ENCODE measurements around the gene GHRL.

Gene GHRL

DNA sequence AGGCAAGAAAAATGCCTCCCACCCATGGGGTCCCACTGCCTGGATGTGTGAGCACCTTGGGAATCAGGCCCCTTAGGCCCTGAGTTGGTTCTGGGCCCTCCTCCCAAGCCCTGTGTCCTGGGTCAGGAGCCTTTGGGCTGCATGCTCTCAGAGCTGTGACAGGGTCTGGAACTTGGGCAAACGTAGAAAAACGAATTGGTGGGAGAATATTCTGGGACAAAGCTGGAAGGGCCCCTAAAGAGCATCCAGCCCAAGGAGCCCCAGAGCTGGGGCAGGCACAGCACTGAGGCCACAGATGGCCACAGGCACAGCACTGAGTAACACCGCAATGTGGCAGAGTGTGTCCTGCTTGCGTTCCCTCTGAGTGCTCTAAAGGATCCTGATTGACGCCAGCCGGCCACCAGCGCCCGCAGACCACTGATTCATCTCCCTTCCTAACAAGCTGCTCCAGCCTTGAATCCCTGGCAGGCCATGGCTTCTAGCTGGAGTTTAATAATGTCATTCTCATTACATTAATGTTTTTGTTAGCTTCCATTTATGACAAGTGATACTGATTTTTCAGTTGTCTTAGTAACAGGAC is 46.7 kb upstream of the GHRL start:
- no peak overlapping the region for H3K27ac ChIP-seq

DNA sequence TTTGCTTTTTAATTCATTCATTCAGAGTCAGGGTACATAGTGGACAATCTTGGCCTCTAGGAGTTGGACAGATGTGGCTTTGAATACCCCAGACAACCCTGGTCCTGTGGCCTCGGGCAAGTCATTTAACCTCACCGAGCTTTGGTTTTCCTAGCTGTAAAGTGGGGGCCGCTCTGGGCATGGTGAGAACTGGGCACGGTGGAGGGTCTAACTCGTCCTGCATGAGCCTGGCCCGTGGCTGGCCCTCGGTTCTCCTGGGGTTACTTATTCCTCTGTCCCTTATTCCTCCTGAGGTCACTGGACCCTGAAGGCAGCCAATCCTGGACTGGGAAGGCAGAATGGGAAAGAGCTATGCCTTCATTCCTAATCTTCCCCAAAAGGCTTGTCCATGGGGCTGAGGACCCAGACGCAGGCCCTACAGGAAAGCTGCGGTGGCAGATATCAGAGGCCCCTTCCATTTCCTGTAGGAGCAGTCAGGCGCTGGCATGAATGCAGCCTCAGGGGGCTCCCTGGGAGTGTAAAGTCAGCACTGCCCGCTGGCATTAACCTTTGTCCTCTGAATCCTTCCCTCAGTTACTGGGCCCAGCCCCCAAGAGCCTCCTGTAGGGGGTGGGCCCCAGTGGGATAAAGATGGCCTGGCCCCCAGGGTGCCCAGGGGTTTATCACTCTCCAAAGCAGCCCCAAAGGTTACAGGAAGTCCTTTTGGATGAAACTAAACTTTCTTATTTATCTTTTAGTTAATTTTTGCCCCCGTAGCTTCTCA is 46.0 kb upstream of the GHRL start:
- no peak overlapping the region for H3K9ac ChIP-seq
- TF ChIP-seq, protein P1, sequence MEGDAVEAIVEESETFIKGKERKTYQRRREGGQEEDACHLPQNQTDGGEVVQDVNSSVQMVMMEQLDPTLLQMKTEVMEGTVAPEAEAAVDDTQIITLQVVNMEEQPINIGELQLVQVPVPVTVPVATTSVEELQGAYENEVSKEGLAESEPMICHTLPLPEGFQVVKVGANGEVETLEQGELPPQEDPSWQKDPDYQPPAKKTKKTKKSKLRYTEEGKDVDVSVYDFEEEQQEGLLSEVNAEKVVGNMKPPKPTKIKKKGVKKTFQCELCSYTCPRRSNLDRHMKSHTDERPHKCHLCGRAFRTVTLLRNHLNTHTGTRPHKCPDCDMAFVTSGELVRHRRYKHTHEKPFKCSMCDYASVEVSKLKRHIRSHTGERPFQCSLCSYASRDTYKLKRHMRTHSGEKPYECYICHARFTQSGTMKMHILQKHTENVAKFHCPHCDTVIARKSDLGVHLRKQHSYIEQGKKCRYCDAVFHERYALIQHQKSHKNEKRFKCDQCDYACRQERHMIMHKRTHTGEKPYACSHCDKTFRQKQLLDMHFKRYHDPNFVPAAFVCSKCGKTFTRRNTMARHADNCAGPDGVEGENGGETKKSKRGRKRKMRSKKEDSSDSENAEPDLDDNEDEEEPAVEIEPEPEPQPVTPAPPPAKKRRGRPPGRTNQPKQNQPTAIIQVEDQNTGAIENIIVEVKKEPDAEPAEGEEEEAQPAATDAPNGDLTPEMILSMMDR (conservative IDR thresholded peaks at IDR 0.05; ENCODE audit: low read depth, low read length): no peak
- H3K27me3 ChIP-seq (ENCODE audit: insufficient read depth, low read depth): no peaks in the 10 kb centered on the region
- no peak overlapping the region for H2AFZ ChIP-seq (ENCODE audit: low read depth)
- H3K4me3 ChIP-seq (IDR thresholded peaks at IDR 0.05; ENCODE audit: insufficient read depth, low read depth, low read length): no peak overlapping the region
- no peaks in the 10 kb centered on the region for H3K36me3 ChIP-seq (ENCODE audit: insufficient read depth)
- no peak overlapping the region for H3K4me2 ChIP-seq
- no peaks in the 10 kb centered on the region for H4K20me1 ChIP-seq (ENCODE audit: insufficient read depth)
- no peak overlapping the region for H3K27ac ChIP-seq
- H3K4me1 ChIP-seq (ENCODE audit: low read depth, poor library complexity, severe bottlenecking): no peaks in the 10 kb centered on the region
- H3K79me2 ChIP-seq (ENCODE audit: insufficient read depth, low read depth): no peaks in the 10 kb centered on the region

More for the DNA sequence above, 46.7 kb upstream of the GHRL start:
- TF ChIP-seq, protein P1 (conservative IDR thresholded peaks at IDR 0.05; ENCODE audit: low read depth, low read length): no peak
- Histone ChIP-seq H3K27me3 (ENCODE audit: insufficient read depth, low read depth) (no peaks in the 10 kb centered on the region), H2AFZ (ENCODE audit: low read depth) (no peak overlapping the region), H3K36me3 (ENCODE audit: insufficient read depth) (no peaks in the 10 kb centered on the region), H3K4me2 (no peak overlapping the region), H3K9ac (no peak overlapping the region), H3K4me3 (IDR thresholded peaks at IDR 0.05; ENCODE audit: insufficient read depth, low read depth, low read length) (no peak overlapping the region), H4K20me1 (ENCODE audit: insufficient read depth) (no peaks in the 10 kb centered on the region), H3K79me2 (ENCODE audit: insufficient read depth, low read depth) (no peaks in the 10 kb centered on the region), H3K4me1 (ENCODE audit: low read depth, poor library complexity, severe bottlenecking) (no peaks in the 10 kb centered on the region)

GRCh38 chr3:10338164-10338470 is 45.4 kb upstream of the GHRL start:
- H3K36me3 ChIP-seq (ENCODE audit: insufficient read depth): no peaks in the 10 kb centered on the region
- TF ChIP-seq, protein P1 (conservative IDR thresholded peaks at IDR 0.05; ENCODE audit: low read depth, low read length): no peak
- no peak overlapping the region for H3K4me3 ChIP-seq (IDR thresholded peaks at IDR 0.05; ENCODE audit: insufficient read depth, low read depth, low read length)
- H3K27ac ChIP-seq: no peak overlapping the region
- H3K27me3 ChIP-seq (ENCODE audit: insufficient read depth, low read depth): no peaks in the 10 kb centered on the region
- H3K4me1 ChIP-seq (ENCODE audit: low read depth, poor library complexity, severe bottlenecking): no peaks in the 10 kb centered on the region
- H3K79me2 ChIP-seq (ENCODE audit: insufficient read depth, low read depth): no peaks in the 10 kb centered on the region
- H3K4me2 ChIP-seq: no peak overlapping the region
- no peak overlapping the region for H3K9ac ChIP-seq
- no peaks in the 10 kb centered on the region for H4K20me1 ChIP-seq (ENCODE audit: insufficient read depth)
- H2AFZ ChIP-seq (ENCODE audit: low read depth): no peak overlapping the region

DNA sequence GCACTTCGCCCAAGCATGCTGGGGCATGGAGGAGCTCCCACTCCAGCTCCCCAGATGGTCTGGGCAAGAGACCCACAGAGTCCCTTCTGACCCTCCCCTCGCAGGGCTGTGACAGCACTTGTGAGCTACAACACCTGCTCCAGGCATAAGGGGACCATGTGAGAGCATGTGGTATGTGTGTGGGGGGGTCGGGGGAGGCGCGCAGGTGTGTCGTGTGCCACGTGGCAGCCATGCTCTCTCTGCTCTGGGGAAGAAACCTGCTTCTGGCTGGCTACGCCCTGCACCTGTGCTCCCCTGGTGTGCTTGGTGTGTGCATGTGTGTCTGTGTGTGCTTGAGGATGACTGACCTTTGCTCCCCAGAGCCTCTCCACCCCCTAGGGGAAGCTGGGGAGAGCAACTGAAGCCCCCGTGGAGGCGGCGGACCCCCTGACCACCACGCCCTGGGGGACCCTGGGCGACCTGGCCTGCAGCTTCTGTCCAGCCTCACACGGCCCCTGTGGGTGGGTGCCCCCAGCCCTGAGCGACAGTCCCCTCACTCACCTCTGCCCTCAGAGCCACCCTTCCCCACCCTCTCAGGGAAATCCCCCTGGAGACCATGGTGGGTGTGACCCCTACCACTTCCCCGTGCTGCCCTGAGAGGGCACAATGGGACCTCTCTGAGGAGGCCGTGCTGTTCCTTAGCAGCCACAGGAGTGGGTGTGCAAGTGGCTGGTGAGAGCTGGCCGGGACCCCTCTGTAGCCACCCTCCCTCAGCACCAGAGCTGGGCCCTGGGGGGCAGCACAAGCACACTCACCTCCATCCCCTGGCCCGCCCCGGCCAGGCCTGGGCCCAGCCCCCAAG is 44.8 kb upstream of the GHRL start:
- Histone ChIP-seq H3K79me2 (ENCODE audit: insufficient read depth, low read depth) (no peaks in the 10 kb centered on the region), H3K4me3 (IDR thresholded peaks at IDR 0.05; ENCODE audit: insufficient read depth, low read depth, low read length) (no peak overlapping the region), H3K4me1 (ENCODE audit: low read depth, poor library complexity, severe bottlenecking) (no peaks in the 10 kb centered on the region), H3K27me3 (ENCODE audit: insufficient read depth, low read depth) (no peaks in the 10 kb centered on the region), H3K4me2 (no peak overlapping the region), H3K9ac (no peak overlapping the region), H3K27ac (no peak overlapping the region), H4K20me1 (ENCODE audit: insufficient read depth) (no peaks in the 10 kb centered on the region), H3K36me3 (ENCODE audit: insufficient read depth) (no peaks in the 10 kb centered on the region), H2AFZ (ENCODE audit: low read depth) (no peak overlapping the region)
- TF ChIP-seq, protein P1 (conservative IDR thresholded peaks at IDR 0.05; ENCODE audit: low read depth, low read length): no peak

Measured in KMS-11 (cell line).